GM10266 (cell line): ENCODE data around the gene SMYD4.

Source experiments
- DNase-seq: peaks from one replicate; pipeline ENCODE4 v3.0.0; 2012; ENCODE audit errors: extremely low spot score
- TF ChIP-seq, protein P1 (sequence below): IDR thresholded peaks from 2 replicates; pipeline ENCODE4 v1.5.1; 2012; ENCODE audit warnings: mild to moderate bottlenecking, low read depth; ENCODE audit not compliant: control insufficient read depth, insufficient read depth; ENCODE audit errors: missing control alignments

SMYD4 gene

GRCh38 chr17:1792495-1793446 lies 36.9 kb downstream of the SMYD4 start:
- DNase-seq, result no peak
- TF ChIP-seq, protein P1, sequence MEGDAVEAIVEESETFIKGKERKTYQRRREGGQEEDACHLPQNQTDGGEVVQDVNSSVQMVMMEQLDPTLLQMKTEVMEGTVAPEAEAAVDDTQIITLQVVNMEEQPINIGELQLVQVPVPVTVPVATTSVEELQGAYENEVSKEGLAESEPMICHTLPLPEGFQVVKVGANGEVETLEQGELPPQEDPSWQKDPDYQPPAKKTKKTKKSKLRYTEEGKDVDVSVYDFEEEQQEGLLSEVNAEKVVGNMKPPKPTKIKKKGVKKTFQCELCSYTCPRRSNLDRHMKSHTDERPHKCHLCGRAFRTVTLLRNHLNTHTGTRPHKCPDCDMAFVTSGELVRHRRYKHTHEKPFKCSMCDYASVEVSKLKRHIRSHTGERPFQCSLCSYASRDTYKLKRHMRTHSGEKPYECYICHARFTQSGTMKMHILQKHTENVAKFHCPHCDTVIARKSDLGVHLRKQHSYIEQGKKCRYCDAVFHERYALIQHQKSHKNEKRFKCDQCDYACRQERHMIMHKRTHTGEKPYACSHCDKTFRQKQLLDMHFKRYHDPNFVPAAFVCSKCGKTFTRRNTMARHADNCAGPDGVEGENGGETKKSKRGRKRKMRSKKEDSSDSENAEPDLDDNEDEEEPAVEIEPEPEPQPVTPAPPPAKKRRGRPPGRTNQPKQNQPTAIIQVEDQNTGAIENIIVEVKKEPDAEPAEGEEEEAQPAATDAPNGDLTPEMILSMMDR, result no peak

DNA sequence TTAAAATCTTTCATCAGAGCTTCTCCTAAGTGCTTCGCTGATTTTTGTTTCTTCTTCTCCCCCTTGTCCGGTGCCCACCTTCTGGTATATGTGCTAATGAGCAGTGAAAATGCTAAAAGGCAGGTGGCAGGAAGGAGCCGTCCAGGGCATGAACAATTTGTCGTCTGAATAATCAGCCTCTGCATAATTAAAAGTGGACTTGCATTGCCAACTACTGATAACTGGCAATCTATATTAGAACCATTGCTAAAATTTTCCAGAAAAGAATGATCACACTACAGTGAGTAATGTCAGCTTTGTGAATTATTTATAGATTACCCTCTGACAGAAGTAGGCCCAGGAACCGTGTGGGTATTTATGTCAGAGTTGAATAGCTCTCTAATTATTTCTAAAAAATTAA lies 39.8 kb downstream of the SMYD4 start:
- TF ChIP-seq, protein P1, result no peak
- DNase-seq, result no peak

GRCh38 chr17:1787301-1787902 lies 42.3 kb downstream of the SMYD4 start:
- DNase-seq, result no peak

DNA sequence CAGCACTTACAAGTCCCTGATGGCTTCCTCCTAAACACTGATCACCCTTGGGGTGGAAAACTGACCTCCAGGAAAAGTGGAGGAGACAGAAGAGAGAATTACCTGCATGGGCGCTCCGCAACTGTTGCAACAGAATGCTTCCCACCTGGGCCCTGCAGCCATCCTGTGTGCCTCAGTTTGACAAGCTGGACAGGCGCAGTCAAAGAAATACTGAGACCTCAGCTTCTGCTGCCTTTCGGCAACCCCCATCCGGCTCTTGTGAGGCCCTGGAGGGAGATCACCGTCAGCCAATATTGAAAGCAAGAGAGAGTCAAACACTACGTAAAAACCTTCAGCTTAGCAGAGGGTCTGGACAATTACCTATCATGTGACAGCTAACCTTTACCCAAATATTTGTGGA lies 43.0 kb downstream of the SMYD4 start:
- no peak for DNase-seq
- TF ChIP-seq, protein P1, result no peak

More at GRCh38 chr17:1787301-1787902, 42.3 kb downstream of the SMYD4 start:
- TF ChIP-seq, protein P1, result no peak

DNA sequence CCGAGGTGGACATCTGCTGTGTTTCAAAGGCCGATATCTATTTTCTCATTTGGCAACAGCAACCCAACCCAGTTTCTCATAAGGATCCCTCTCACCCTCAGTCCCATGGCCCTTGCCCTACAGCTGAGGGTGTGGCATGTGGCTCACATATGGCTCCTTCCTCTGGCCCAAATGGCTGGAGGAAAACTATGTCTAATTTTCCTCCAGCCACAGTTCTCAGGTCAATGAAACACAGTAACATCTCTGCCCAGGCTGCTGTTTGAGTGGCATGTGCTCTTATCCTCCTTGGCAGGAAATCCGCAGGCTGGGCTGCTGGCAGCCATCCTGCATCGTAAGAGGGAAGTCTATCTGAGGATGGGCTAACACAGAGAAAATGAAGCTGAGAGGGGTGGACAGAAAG lies 43.8 kb downstream of the SMYD4 start:
- no peak for DNase-seq
- TF ChIP-seq, protein P1, result no peak

- TF ChIP-seq, protein P1, result peak; percentile 39
- DNase-seq, result no peak
These were observed 45.7 kb downstream of the SMYD4 start for GRCh38 chr17:1783834-1784611.
